GM12878 (cell line): ENCODE results near the gene CEP83. TPM values are rescaled to one million over a fixed set of nuclear protein-coding genes. Genes with fewer than 3 reads are reported as not detected.

Source experiments
- ATAC-seq: fragments of 200-7000 bp; cut with Tn5 transposase; 3 replicates; pipeline ENCODE4 v1.9.1; 2020; ENCODE audit warnings: mild to moderate bottlenecking, moderate library complexity
- BruUV-seq: library from RNA; stranded (reverse); fragments of 400-500 nt; replicated peaks from 2 replicates; lab custom pipeline; 2021; lab: Mats Ljungman, UMichigan
- CTCF ChIA-PET: fragments of 300-600 bp; sonication (Branson Sonifier 250); formaldehyde crosslinking; extraction: SDS; loops from one replicate; lab custom pipeline; 2021; ENCODE audit warnings: inconsistent platforms; lab: Yijun Ruan, JAX
- POLR2A ChIA-PET: fragments of 350-600 bp; formaldehyde crosslinking; extraction: SDS; loops from one replicate; lab custom pipeline; 2021; ENCODE audit warnings: inconsistent platforms; lab: Charles Lee
- RAD21 ChIA-PET: fragments of 300-600 bp; sonication (Branson Sonifier 250); formaldehyde crosslinking; loops from one replicate; lab custom pipeline; 2023; ENCODE audit warnings: antibody characterized with exemption; ENCODE audit not compliant: unreplicated experiment; lab: Charles Lee
- SMC1A ChIA-PET: fragments of 300-600 bp; sonication (Branson Sonifier 250); formaldehyde crosslinking; loops from one replicate; lab custom pipeline; 2023; ENCODE audit not compliant: unreplicated experiment, uncharacterized antibody; lab: Charles Lee
- DNase-seq: peaks from one replicate; pipeline ENCODE4 v3.0.0-alpha.2; 2011; ENCODE audit warnings: low read depth, low spot score
- FAIRE-seq: peaks from 3 replicates; lab custom pipeline; 2011; peaks lifted over from hg19 to GRCh38; lab: Jason Lieb, UNC
- H2AFZ ChIP-seq: 2 replicates; pipeline ENCODE4 v1.6.0; 2011; ENCODE audit warnings: low read depth, low read length, control low read depth; ENCODE audit not compliant: control insufficient read depth
- H3K27ac ChIP-seq: 2 replicates; pipeline ENCODE4 v1.5.1; 2011; ENCODE audit warnings: control low read depth; ENCODE audit not compliant: control insufficient read depth, insufficient read depth
- H3K27me3 ChIP-seq, 2 experiments: replicated peaks in 1 of 2; 2 replicates each; pipeline versions ENCODE4 v1.6.0 to v1.6.1; 2011; ENCODE audit warnings: low read length in 1 of 2; ENCODE audit not compliant: control insufficient read depth in 2 of 2, insufficient read depth in 2 of 2
- H3K36me3 ChIP-seq, 2 experiments: 2 replicates each; pipeline ENCODE4 v1.5.1; 2011; ENCODE audit warnings: low read length in 1 of 2; ENCODE audit not compliant: control insufficient read depth in 2 of 2, insufficient read depth in 2 of 2
- H3K4me1 ChIP-seq: 2 replicates; pipeline ENCODE4 v1.6.1; 2011; ENCODE audit warnings: mild to moderate bottlenecking, low read length, moderate library complexity, mixed read lengths; ENCODE audit not compliant: control insufficient read depth, insufficient read depth
- H3K4me2 ChIP-seq: 2 replicates; pipeline ENCODE4 v1.6.0; 2011; ENCODE audit warnings: control low read depth; ENCODE audit not compliant: control insufficient read depth, insufficient read depth
- H3K4me3 ChIP-seq: fragments of 200-600 bp; sonication (generic); 2 replicates; pipeline ENCODE4 v1.5.1; 2016
- H3K79me2 ChIP-seq: 2 replicates; pipeline ENCODE4 v1.6.0; 2011; ENCODE audit warnings: low read length; ENCODE audit not compliant: control insufficient read depth, insufficient read depth
- H3K9ac ChIP-seq: 2 replicates; pipeline ENCODE4 v1.8.0; 2011; ENCODE audit warnings: low read length, control low read depth, mixed read lengths; ENCODE audit not compliant: control insufficient read depth, insufficient read depth
- H3K9me3 ChIP-seq: replicated peaks from 3 replicates; pipeline ENCODE4 v1.5.1; 2011; ENCODE audit warnings: mild to moderate bottlenecking, low read length; ENCODE audit not compliant: control insufficient read depth, insufficient read depth
- H4K20me1 ChIP-seq: 2 replicates; pipeline ENCODE4 v1.6.0; 2011; ENCODE audit not compliant: control insufficient read depth, insufficient read depth
- BRCA1 ChIP-seq: IDR thresholded peaks from 2 replicates; pipeline ENCODE4 v1.6.1; 2011; ENCODE audit warnings: low read depth, low read length, improper control_type of control experiment
- CBX5 ChIP-seq: sonication (generic); IDR thresholded peaks from 2 replicates; pipeline ENCODE4 v1.6.1; 2016; ENCODE audit warnings: low read depth, moderate library complexity, mild to moderate bottlenecking, inconsistent platforms
- DPF2 ChIP-seq: fragments of 450-650 bp; IDR thresholded peaks from 2 replicates; pipeline ENCODE4 v1.6.1; 2017; ENCODE audit warnings: mild to moderate bottlenecking
- HDAC6 ChIP-seq: fragments of 200-600 bp; sonication (generic); IDR thresholded peaks from one replicate; pipeline ENCODE4 v1.8.0; 2017; ENCODE audit warnings: antibody characterized with exemption; ENCODE audit not compliant: unreplicated experiment
- NBN ChIP-seq: fragments of 450-650 bp; IDR thresholded peaks from 2 replicates; pipeline ENCODE4 v1.6.1; 2016
- NFXL1 ChIP-seq: fragments of 450-650 bp; IDR thresholded peaks from 2 replicates; pipeline ENCODE4 v1.6.1; 2017; ENCODE audit warnings: antibody characterized with exemption, mild to moderate bottlenecking, borderline replicate concordance
- NR2F1 ChIP-seq: fragments of 450-650 bp; conservative IDR thresholded peaks from 2 replicates; pipeline ENCODE4 v1.6.1; 2017; ENCODE audit warnings: mild to moderate bottlenecking
- NRF1 ChIP-seq: conservative IDR thresholded peaks from 2 replicates; pipeline ENCODE4 v1.6.1; 2011; ENCODE audit warnings: mild to moderate bottlenecking, low read depth, low read length, improper control_type of control experiment
- POLR2A ChIP-seq: IDR thresholded peaks from 2 replicates; pipeline ENCODE4 v1.6.1; 2011; ENCODE audit warnings: low read depth, mild to moderate bottlenecking, low read length
- SMAD5 ChIP-seq: IDR thresholded peaks from 2 replicates; pipeline ENCODE4 v1.6.1; 2016; ENCODE audit warnings: antibody characterized with exemption, low read depth
- WRNIP1 ChIP-seq: IDR thresholded peaks from 2 replicates; pipeline ENCODE4 v1.6.1; 2011; ENCODE audit warnings: low read depth, low read length, improper control_type of control experiment, borderline replicate concordance
- WGBS: methylation state at CpG from one replicate; pipeline ENCODE4 v1.1.6; 2016; ENCODE audit warnings: low lambda C conversion rate; ENCODE audit not compliant: insufficient replicate concordance, insufficient coverage; ENCODE audit errors: missing lambda C conversion rate; 5-methylcytosine and 5-hydroxymethylcytosine counted together
- in situ Hi-C: fragments of 300-500 bp; cut with MboI; formaldehyde crosslinking; loops from 9 replicates; pipeline ENCODE4 v1.14.3; 2018; ENCODE audit warnings: mixed read lengths
- intact Hi-C: fragments of 100-400 bp; cut with micrococcal nuclease; formaldehyde crosslinking; loops from one replicate; pipeline ENCODE4 v1.14.2; 2022; ENCODE audit not compliant: unreplicated experiment
- polyA plus RNA-seq, 11 experiments: library from polyadenylated mRNA; depleted of rRNA in 4 of 11; unstranded in 6 of 11; stranded (reverse) in 5 of 11; fragments of >200 nt; fragmentation: Nextera tagmentation in 4 of 11; fragmentation: Illumina TruSeq in 1 of 11; extraction: Ambion mirVana in 4 of 11; extraction: Trizol in 1 of 11; gene quantifications; 1 replicate in 1 of 11; 2 replicates in 10 of 11; pipeline versions ENCODE4 v1.2.1 to v1.2.3, GENCODE V29; 2011 to 2016; ENCODE audit warnings: inconsistent platforms in 2 of 11, missing spikeins in 2 of 11, low read depth in 1 of 11
- total RNA-seq, 4 experiments: library from RNA; depleted of rRNA in 3 of 4; stranded (reverse); fragments of >200 nt in 3 of 4; fragmentation: Illumina TruSeq in 1 of 4; extraction: Trizol in 1 of 4; gene quantifications; 2 replicates each; pipeline versions ENCODE4 v1.2.1 to v1.2.3, GENCODE V29; 2013 to 2021
- TF ChIP-seq, protein P1 (sequence below): fragments of 450-650 bp; IDR thresholded peaks from 2 replicates; pipeline ENCODE4 v1.6.1; 2018; ENCODE audit warnings: borderline replicate concordance, mild to moderate bottlenecking; ENCODE audit not compliant: partially characterized antibody
- TF ChIP-seq, protein P2 (sequence below): fragments of 450-650 bp; IDR thresholded peaks from 2 replicates; pipeline ENCODE4 v1.6.1; 2018; ENCODE audit warnings: mild to moderate bottlenecking, low read depth, moderate library complexity; ENCODE audit not compliant: partially characterized antibody
- TF ChIP-seq, protein P3 (sequence below): fragments of 450-650 bp; IDR thresholded peaks from 2 replicates; pipeline ENCODE4 v1.6.1; 2017; ENCODE audit warnings: mild to moderate bottlenecking, moderate library complexity

Gene CEP83
- total and polyA plus RNA-seq, 10 of the 15 experiments (the other 5 are each of a cell fraction or from before 2014, with no cell fraction given) = 4.3 to 39.0 (median 22.5) TPM

DNA sequence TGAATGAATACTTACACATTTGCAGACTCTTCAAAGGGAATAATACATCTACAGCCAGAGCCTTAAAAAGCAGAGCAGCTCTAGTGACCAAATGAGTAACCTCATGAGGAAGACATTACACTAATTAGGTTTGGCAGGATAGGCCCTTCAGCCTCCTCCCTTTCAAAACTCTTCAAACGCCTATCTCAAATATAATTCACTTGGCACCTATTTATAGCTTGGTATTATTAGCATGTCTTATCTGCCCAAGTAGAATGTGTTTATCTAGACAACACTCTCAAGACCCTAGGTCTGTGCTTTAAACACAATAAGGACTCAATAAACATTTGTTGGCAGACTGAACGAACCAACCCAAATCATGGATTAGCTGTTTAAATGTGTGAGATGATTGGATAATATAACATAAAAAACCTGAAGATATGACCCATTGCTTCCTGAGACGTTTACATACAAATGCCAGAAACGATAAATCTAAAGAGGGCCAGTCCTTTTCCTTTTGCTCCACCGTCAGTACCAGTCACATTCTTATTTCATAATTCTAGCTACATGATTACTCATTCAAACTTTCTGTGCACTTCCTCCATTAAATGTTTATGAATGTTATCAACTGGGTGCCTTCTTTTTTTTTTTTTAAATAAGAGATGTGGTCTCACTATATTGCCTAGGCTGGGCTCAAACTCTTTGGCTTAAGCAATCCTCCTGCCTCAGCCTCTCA lies 123.3 kb downstream of the CEP83 start (continued):
- TF ChIP-seq NBN (no peak), SMAD5 (no peak), CBX5 (no peak), NRF1 (no peak)
- TF ChIP-seq, all 136 proteins: peak for 0

DNA sequence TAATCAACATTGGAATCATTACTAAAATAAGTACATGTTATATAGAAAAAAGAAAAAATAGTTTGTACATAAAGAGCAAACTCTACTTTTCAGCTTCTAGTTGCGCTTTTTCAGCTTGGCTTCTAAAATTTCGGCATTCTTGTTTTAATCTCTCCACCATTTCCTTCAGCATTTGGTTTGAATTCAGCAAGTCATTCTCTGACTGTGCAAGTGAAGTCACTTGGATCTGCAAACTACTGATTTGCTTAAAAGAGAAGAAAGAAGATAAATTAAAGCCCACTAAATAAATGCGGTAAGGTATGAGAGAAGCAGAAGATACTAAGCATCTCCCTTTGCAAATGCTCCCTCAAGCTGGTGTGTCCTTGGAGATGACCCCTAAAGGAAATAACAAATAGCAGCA lies 126.3 kb downstream of the CEP83 start:
- no TSS peak for BruUV-seq
- Histone ChIP-seq H4K20me1 (no peaks in the 10 kb centered on the region), H3K9me3 (no peaks in the 10 kb centered on the region), H3K27ac (no peak overlapping the region), H3K4me2 (no peak overlapping the region), H3K36me3 (peaks cover 0 to 1% of the 10 kb centered on the region in 2 experiments; a peak in 2 of 4 replicates), H3K4me3 (no peak overlapping the region), H3K9ac (no peak overlapping the region), H3K79me2 (no peaks in the 10 kb centered on the region), H2AFZ (no peak overlapping the region), H3K4me1 (no peaks in the 10 kb centered on the region), H3K27me3 (no peaks in the 10 kb centered on the region)
- ChIA-PET RAD21 (no interaction called here), SMC1A (interaction anchor here (1.5 to 1.7 kb wide), 3 partner anchors 71 to 205 kb away, joined by 4 to 6 read pairs (median 5); no protein-coding TSS in a partner anchor), CTCF (interaction anchor here (1.5 kb wide), 1 partner anchor 542 kb away, joined by 3 read pairs; no protein-coding TSS in a partner anchor), POLR2A (interaction anchor here (0.6 kb wide), 1 partner anchor 290 kb away, joined by 3 read pairs; no protein-coding TSS in a partner anchor)
- intact Hi-C loops = no loop called here
- DNase-seq (no peak), FAIRE-seq (no peak), ATAC-seq (no peak)
- in situ Hi-C loops = no loop called here
- WGBS = 99% methylated on average over 3 of the region's 3 CpGs
- TF ChIP-seq NR2F1 = no peak
- TF ChIP-seq, protein P1, sequence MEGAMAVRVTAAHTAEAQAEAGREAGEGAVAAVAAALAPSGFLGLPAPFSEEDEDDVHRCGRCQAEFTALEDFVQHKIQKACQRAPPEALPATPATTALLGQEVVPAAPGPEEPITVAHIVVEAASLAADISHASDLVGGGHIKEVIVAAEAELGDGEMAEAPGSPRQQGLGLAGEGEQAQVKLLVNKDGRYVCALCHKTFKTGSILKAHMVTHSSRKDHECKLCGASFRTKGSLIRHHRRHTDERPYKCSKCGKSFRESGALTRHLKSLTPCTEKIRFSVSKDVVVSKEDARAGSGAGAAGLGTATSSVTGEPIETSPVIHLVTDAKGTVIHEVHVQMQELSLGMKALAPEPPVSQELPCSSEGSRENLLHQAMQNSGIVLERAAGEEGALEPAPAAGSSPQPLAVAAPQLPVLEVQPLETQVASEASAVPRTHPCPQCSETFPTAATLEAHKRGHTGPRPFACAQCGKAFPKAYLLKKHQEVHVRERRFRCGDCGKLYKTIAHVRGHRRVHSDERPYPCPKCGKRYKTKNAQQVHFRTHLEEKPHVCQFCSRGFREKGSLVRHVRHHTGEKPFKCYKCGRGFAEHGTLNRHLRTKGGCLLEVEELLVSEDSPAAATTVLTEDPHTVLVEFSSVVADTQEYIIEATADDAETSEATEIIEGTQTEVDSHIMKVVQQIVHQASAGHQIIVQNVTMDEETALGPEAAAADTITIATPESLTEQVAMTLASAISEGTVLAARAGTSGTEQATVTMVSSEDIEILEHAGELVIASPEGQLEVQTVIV = no peak
- no peak for TF ChIP-seq NFXL1
- TF ChIP-seq WRNIP1 = no peak
- TF ChIP-seq DPF2 = no peak
- TF ChIP-seq HDAC6 = no peak
- TF ChIP-seq BRCA1 = no peak
- TF ChIP-seq, protein P2, sequence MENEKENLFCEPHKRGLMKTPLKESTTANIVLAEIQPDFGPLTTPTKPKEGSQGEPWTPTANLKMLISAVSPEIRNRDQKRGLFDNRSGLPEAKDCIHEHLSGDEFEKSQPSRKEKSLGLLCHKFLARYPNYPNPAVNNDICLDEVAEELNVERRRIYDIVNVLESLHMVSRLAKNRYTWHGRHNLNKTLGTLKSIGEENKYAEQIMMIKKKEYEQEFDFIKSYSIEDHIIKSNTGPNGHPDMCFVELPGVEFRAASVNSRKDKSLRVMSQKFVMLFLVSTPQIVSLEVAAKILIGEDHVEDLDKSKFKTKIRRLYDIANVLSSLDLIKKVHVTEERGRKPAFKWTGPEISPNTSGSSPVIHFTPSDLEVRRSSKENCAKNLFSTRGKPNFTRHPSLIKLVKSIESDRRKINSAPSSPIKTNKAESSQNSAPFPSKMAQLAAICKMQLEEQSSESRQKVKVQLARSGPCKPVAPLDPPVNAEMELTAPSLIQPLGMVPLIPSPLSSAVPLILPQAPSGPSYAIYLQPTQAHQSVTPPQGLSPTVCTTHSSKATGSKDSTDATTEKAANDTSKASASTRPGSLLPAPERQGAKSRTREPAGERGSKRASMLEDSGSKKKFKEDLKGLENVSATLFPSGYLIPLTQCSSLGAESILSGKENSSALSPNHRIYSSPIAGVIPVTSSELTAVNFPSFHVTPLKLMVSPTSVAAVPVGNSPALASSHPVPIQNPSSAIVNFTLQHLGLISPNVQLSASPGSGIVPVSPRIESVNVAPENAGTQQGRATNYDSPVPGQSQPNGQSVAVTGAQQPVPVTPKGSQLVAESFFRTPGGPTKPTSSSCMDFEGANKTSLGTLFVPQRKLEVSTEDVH = no peak
- TF ChIP-seq, protein P3, sequence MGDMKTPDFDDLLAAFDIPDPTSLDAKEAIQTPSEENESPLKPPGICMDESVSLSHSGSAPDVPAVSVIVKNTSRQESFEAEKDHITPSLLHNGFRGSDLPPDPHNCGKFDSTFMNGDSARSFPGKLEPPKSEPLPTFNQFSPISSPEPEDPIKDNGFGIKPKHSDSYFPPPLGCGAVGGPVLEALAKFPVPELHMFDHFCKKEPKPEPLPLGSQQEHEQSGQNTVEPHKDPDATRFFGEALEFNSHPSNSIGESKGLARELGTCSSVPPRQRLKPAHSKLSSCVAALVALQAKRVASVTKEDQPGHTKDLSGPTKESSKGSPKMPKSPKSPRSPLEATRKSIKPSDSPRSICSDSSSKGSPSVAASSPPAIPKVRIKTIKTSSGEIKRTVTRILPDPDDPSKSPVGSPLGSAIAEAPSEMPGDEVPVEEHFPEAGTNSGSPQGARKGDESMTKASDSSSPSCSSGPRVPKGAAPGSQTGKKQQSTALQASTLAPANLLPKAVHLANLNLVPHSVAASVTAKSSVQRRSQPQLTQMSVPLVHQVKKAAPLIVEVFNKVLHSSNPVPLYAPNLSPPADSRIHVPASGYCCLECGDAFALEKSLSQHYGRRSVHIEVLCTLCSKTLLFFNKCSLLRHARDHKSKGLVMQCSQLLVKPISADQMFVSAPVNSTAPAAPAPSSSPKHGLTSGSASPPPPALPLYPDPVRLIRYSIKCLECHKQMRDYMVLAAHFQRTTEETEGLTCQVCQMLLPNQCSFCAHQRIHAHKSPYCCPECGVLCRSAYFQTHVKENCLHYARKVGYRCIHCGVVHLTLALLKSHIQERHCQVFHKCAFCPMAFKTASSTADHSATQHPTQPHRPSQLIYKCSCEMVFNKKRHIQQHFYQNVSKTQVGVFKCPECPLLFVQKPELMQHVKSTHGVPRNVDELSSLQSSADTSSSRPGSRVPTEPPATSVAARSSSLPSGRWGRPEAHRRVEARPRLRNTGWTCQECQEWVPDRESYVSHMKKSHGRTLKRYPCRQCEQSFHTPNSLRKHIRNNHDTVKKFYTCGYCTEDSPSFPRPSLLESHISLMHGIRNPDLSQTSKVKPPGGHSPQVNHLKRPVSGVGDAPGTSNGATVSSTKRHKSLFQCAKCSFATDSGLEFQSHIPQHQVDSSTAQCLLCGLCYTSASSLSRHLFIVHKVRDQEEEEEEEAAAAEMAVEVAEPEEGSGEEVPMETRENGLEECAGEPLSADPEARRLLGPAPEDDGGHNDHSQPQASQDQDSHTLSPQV = no peak
- no peak for TF ChIP-seq POLR2A
